Measurements from ENCODE around the gene HCFC1R1.
"Not testable (repeated sequence)": the region's sequence is repeated elsewhere in the genome, so short reads cannot be mapped to it uniquely, and the experiment has no call there.

HCFC1R1 gene

GRCh38 chr16:3023669-3024478 is at the start of gene HCFC1R1, which contains the start of gene THOC6:
TSS of gene HCFC1R1 (minus strand) at chr16:3023942. CDS start at chr16:3023941, 1 bp downstream.
TSS of gene THOC6 (plus strand) at chr16:3024035. CDS start at chr16:3024327, 292 bp downstream.
- POLR2A ChIA-PET (ENCODE audit: low non-redundant PET), result interaction anchor here (0.9 to 5.0 kb wide), 3 partner anchors 13 to 19 kb away, joined by 5 to 49 read pairs (median 48); no protein-coding TSS in a partner anchor
- CTCF ChIA-PET, result no interaction called here
- TF ChIP-seq CTCF (conservative IDR thresholded peaks at IDR 0.05; ENCODE audit: low read depth), result no peak
- H3K27ac ChIP-seq, result peak within 1 kb of the TSS; percentile 99
- peak; percentile 75 for DNase-seq (ENCODE audit: low spot score)

- H3K27ac ChIP-seq, result no peak overlapping the region
- CTCF ChIA-PET, result no interaction called here
- POLR2A ChIA-PET (ENCODE audit: low non-redundant PET), result no interaction called here
- no peak for TF ChIP-seq CTCF (conservative IDR thresholded peaks at IDR 0.05; ENCODE audit: low read depth)
- DNase-seq (ENCODE audit: low spot score), result no peak
These were observed 49.7 kb upstream of the HCFC1R1 start for GRCh38 chr16:3073448-3073847.

- POLR2A ChIA-PET (ENCODE audit: low non-redundant PET); DNase-seq (ENCODE audit: low spot score); H3K27ac ChIP-seq; CTCF ChIA-PET: not testable (repeated sequence)
These were observed 49.0 kb upstream of the HCFC1R1 start for GRCh38 chr16:3072576-3073263.

GRCh38 chr16:3072148-3072547 is 48.4 kb upstream of the HCFC1R1 start:
- DNase-seq (ENCODE audit: low spot score); POLR2A ChIA-PET (ENCODE audit: low non-redundant PET); H3K27ac ChIP-seq: not testable (repeated sequence)
- CTCF ChIA-PET, result interaction anchor here (1.8 kb wide), 1 partner anchor 14 kb away, joined by 4 read pairs; no protein-coding TSS in a partner anchor

- DNase-seq (ENCODE audit: low spot score), result no peak
- ChIA-PET CTCF (interaction anchor here (1.8 kb wide), 1 partner anchor 13 kb away, joined by 4 read pairs; no protein-coding TSS in a partner anchor), POLR2A (ENCODE audit: low non-redundant PET) (no interaction called here)
- TF ChIP-seq CTCF (conservative IDR thresholded peaks at IDR 0.05; ENCODE audit: low read depth), result no peak
- H3K27ac ChIP-seq, result no peak overlapping the region
These were observed 47.9 kb upstream of the HCFC1R1 start for GRCh38 chr16:3071655-3072054.

GRCh38 chr16:3070608-3071111 is 46.9 kb upstream of the HCFC1R1 start:
- ChIA-PET CTCF (interaction anchor here (1.8 kb wide), 1 partner anchor 12 kb away, joined by 4 read pairs; no protein-coding TSS in a partner anchor), POLR2A (ENCODE audit: low non-redundant PET) (no interaction called here)
- no peak overlapping the region for H3K27ac ChIP-seq
- no peak for TF ChIP-seq CTCF (conservative IDR thresholded peaks at IDR 0.05; ENCODE audit: low read depth)
- DNase-seq (ENCODE audit: low spot score), result no peak

GRCh38 chr16:3069146-3069545 is 45.4 kb upstream of the HCFC1R1 start:
- H3K27ac ChIP-seq; DNase-seq (ENCODE audit: low spot score); POLR2A ChIA-PET (ENCODE audit: low non-redundant PET): not testable (repeated sequence)
- CTCF ChIA-PET, result interaction anchor here (0.5 kb wide), 1 partner anchor 97 kb away, joined by 4 read pairs; no protein-coding TSS in a partner anchor

Data from RWPE1 (cell line).